Measurements from ENCODE around the gene SQOR. TPM values are rescaled to one million over a fixed set of nuclear protein-coding genes. Genes with fewer than 3 reads are reported as not detected.

Gene SQOR
- polyA plus RNA-seq, 3 donors = 78.9 to 292 (median 232) TPM

GRCh38 chr15:45630917-45631691, 3.7 kb upstream of the SQOR start:
- 0% methylated on average over 1 of the region's 7 CpGs for WGBS (ENCODE audit: insufficient coverage)
- Histone ChIP-seq H3K4me1 (ENCODE audit: control insufficient read depth in 1 of 2, insufficient read depth in 2 of 2, low read length in 2 of 2) (peaks cover 20 to 29% of the 10 kb centered on the region in 2 donors), H3K4me2 (replicated peaks; ENCODE audit: extremely low read depth, low read length, poor library complexity, severe bottlenecking) (peak overlapping the region; percentile 77), H3K27me3 (ENCODE audit: control insufficient read depth in 2 of 2, insufficient read depth in 2 of 2, low read length in 2 of 2) (no peaks in the 10 kb centered on the region), H3K36me3 (replicated peaks in 1 of 2; ENCODE audit: control insufficient read depth in 1 of 2, insufficient read depth in 2 of 2, low read length in 2 of 2) (no peaks in the 10 kb centered on the region), H3K9ac (ENCODE audit: insufficient read depth, low read length, poor library complexity, severe bottlenecking) (peak overlapping the region; percentile 19), H2AFZ (ENCODE audit: insufficient read depth, low read depth, low read length, poor library complexity, severe bottlenecking) (peak overlapping the region; percentile 77), H3K79me2 (ENCODE audit: insufficient read depth, low read length) (peaks cover 18% of the 10 kb centered on the region), H3K9me3 (replicated peaks in 1 of 2; ENCODE audit: control insufficient read depth in 1 of 2, insufficient read depth in 1 of 2, low read length in 2 of 2) (peaks cover 3 to 6% of the 10 kb centered on the region in 2 donors), H3K27ac (ENCODE audit: low read depth in 1 of 2, low read length in 2 of 2) (peak overlapping the region in 1 of 2 donors; percentile 71), H4K20me1 (ENCODE audit: insufficient read depth, low read length) (no peaks in the 10 kb centered on the region), H3K4me3 (replicated peaks in 1 of 3; ENCODE audit: low read depth in 2 of 3, low read length in 3 of 3) (peak overlapping the region; percentile 15 to 70 (median 48))
- TF ChIP-seq CTCF (IDR thresholded peaks at IDR 0.05) = no peak
- peaks cover 4 to 18% (median 13%) of the 10 kb centered on the region in 7 donors for H3K9me3 Mint-ChIP-seq
- peaks cover 0 to 9% (median 6%) of the 10 kb centered on the region in 3 donors for H3K27me3 Mint-ChIP-seq (ENCODE audit: low read depth in 3 of 3)
- H3K4me3 Mint-ChIP-seq = peak overlapping the region; percentile 71 to 89
- no peak for DNase-seq
- no peaks in the 10 kb centered on the region for H3K36me3 Mint-ChIP-seq
- intact Hi-C loops (cut with micrococcal nuclease) = loop anchor here in 1 of 2 donors (10.0 kb wide), 2 partner anchors 46 to 426 kb away; partner anchors contain the start of gene BLOC1S6
- H3K27ac Mint-ChIP-seq = peak overlapping the region in 5 of 7 donors; percentile 32 to 90 (median 86)
- peaks cover 24% of the 10 kb centered on the region for H3K4me1 Mint-ChIP-seq

GRCh38 chr15:45631776-45632175, 3.1 kb upstream of the SQOR start:
- Mint-ChIP-seq H3K4me1 (peaks cover 29% of the 10 kb centered on the region), H3K36me3 (no peaks in the 10 kb centered on the region), H3K27ac (peak overlapping the region in 5 of 7 donors; percentile 23 to 90 (median 56)), H3K27me3 (ENCODE audit: low read depth in 3 of 3) (peaks cover 0 to 9% (median 6%) of the 10 kb centered on the region in 3 donors), H3K9me3 (peaks cover 2 to 11% (median 8%) of the 10 kb centered on the region in 7 donors), H3K4me3 (peak overlapping the region; percentile 71 to 89)
- H3K79me2 ChIP-seq (ENCODE audit: insufficient read depth, low read length) = peaks cover 24% of the 10 kb centered on the region
- H4K20me1 ChIP-seq (ENCODE audit: insufficient read depth, low read length) = no peaks in the 10 kb centered on the region
- no peak for TF ChIP-seq CTCF (IDR thresholded peaks at IDR 0.05)
- H3K9me3 ChIP-seq (replicated peaks in 1 of 2; ENCODE audit: control insufficient read depth in 1 of 2, insufficient read depth in 1 of 2, low read length in 2 of 2) = peaks cover 0 to 5% of the 10 kb centered on the region in 2 donors
- peak overlapping the region; percentile 15 to 70 (median 48) for H3K4me3 ChIP-seq (replicated peaks in 1 of 3; ENCODE audit: low read depth in 2 of 3, low read length in 3 of 3)
- peaks cover 27 to 35% of the 10 kb centered on the region in 2 donors for H3K4me1 ChIP-seq (ENCODE audit: control insufficient read depth in 1 of 2, insufficient read depth in 2 of 2, low read length in 2 of 2)
- WGBS (ENCODE audit: insufficient coverage) = 100% methylated on average over 1 of the region's 2 CpGs
- H3K4me2 ChIP-seq (replicated peaks; ENCODE audit: extremely low read depth, low read length, poor library complexity, severe bottlenecking) = peak overlapping the region; percentile 77
- H3K27ac ChIP-seq (ENCODE audit: low read depth in 1 of 2, low read length in 2 of 2) = peak overlapping the region in 1 of 2 donors; percentile 71
- no peaks in the 10 kb centered on the region for H3K36me3 ChIP-seq (replicated peaks in 1 of 2; ENCODE audit: control insufficient read depth in 1 of 2, insufficient read depth in 2 of 2, low read length in 2 of 2)
- no peaks in the 10 kb centered on the region for H3K27me3 ChIP-seq (ENCODE audit: control insufficient read depth in 2 of 2, insufficient read depth in 2 of 2, low read length in 2 of 2)
- peak overlapping the region; percentile 19 for H3K9ac ChIP-seq (ENCODE audit: insufficient read depth, low read length, poor library complexity, severe bottlenecking)
- intact Hi-C loops (cut with micrococcal nuclease) = loop anchor here in 1 of 2 donors (10.0 kb wide), 2 partner anchors 47 to 427 kb away; partner anchors contain the start of gene BLOC1S6
- peak in 2 of 3 donors; percentile 35 to 37 for DNase-seq
- peak overlapping the region; percentile 77 for H2AFZ ChIP-seq (ENCODE audit: insufficient read depth, low read depth, low read length, poor library complexity, severe bottlenecking)
